GM23338 (cell line): ENCODE measurements around the gene CACNA2D3. TPM values are rescaled to one million over a fixed set of nuclear protein-coding genes. Genes with fewer than 3 reads are reported as not detected.

Experiments used
- ATAC-seq: fragments of 200-7000 bp; cut with Tn5 transposase; 3 replicates; pipeline ENCODE4 v1.9.1; 2020
- DNase-seq: peaks from one replicate; pipeline ENCODE4 v3.0.0-alpha.2; 2015; ENCODE audit warnings: low spot score
- H2AFZ ChIP-seq: fragments of 200-600 bp; sonication (generic); 2 replicates; pipeline ENCODE4 v1.8.0; 2016; ENCODE audit warnings: antibody characterized with exemption, mild to moderate bottlenecking, moderate library complexity
- H3F3A ChIP-seq: fragments of 200-600 bp; sonication (generic); replicated peaks from 2 replicates; pipeline ENCODE4 v1.8.0; 2017; ENCODE audit warnings: antibody characterized with exemption, mixed run types, low read depth
- H3K27ac ChIP-seq: fragments of 200-600 bp; sonication (generic); 2 replicates; pipeline ENCODE4 v1.6.1; 2016; ENCODE audit warnings: low read depth
- H3K27me3 ChIP-seq: fragments of 200-600 bp; sonication (generic); 2 replicates; pipeline ENCODE4 v1.8.0; 2016; ENCODE audit warnings: mild to moderate bottlenecking, mixed run types, moderate library complexity; ENCODE audit not compliant: insufficient read depth
- H3K36me3 ChIP-seq: fragments of 200-600 bp; sonication (generic); 2 replicates; pipeline ENCODE4 v1.8.0; 2016; ENCODE audit warnings: mild to moderate bottlenecking; ENCODE audit not compliant: insufficient read depth
- H3K4me1 ChIP-seq: fragments of 200-600 bp; sonication (generic); 2 replicates; pipeline ENCODE4 v1.8.0; 2016; ENCODE audit warnings: mild to moderate bottlenecking, moderate library complexity; ENCODE audit not compliant: insufficient read depth
- H3K4me2 ChIP-seq: fragments of 200-600 bp; sonication (generic); 2 replicates; pipeline ENCODE4 v1.7.1; 2017; ENCODE audit warnings: mixed run types
- H3K4me3 ChIP-seq: fragments of 200-600 bp; sonication (generic); 2 replicates; pipeline ENCODE4 v1.6.1; 2016; ENCODE audit warnings: mixed run types
- H3K79me2 ChIP-seq: fragments of 200-600 bp; sonication (generic); replicated peaks from 2 replicates; pipeline ENCODE4 v1.8.0; 2017; ENCODE audit warnings: mild to moderate bottlenecking; ENCODE audit not compliant: insufficient read depth
- H3K9me2 ChIP-seq: fragments of 200-600 bp; sonication (generic); 2 replicates; pipeline ENCODE4 v1.8.0; 2017; ENCODE audit not compliant: insufficient read depth
- H4K20me1 ChIP-seq: fragments of 200-600 bp; sonication (generic); replicated peaks from 2 replicates; pipeline ENCODE4 v1.8.0; 2017; ENCODE audit warnings: mild to moderate bottlenecking; ENCODE audit not compliant: insufficient read depth
- H3K27ac Mint-ChIP-seq: 2 replicates; pipeline ENCODE4 v1.8.0; 2020; ENCODE audit warnings: inconsistent platforms, mild to moderate bottlenecking, moderate library complexity, mixed read lengths
- H3K27me3 Mint-ChIP-seq: 3 replicates; pipeline ENCODE4 v1.8.0; 2022; ENCODE audit warnings: low read depth, mild to moderate bottlenecking, moderate library complexity, mixed read lengths, inconsistent platforms; ENCODE audit not compliant: insufficient read depth, poor library complexity
- H3K36me3 Mint-ChIP-seq: 3 replicates; pipeline ENCODE4 v1.8.0; 2021; ENCODE audit warnings: low read depth, mild to moderate bottlenecking, inconsistent platforms, moderate library complexity, mixed read lengths
- H3K4me1 Mint-ChIP-seq: 3 replicates; pipeline ENCODE4 v1.8.0; 2020; ENCODE audit warnings: mild to moderate bottlenecking, inconsistent platforms, mixed read lengths
- H3K4me3 Mint-ChIP-seq: 3 replicates; pipeline ENCODE4 v1.8.0; 2021; ENCODE audit warnings: moderate library complexity, mild to moderate bottlenecking, inconsistent platforms, mixed read lengths
- H3K9me3 Mint-ChIP-seq: 3 replicates; pipeline ENCODE4 v1.8.0; 2020; ENCODE audit warnings: moderate library complexity, mild to moderate bottlenecking, inconsistent platforms, mixed read lengths
- CREB1 ChIP-seq: fragments of 250-450 bp; sonication (Bioruptor Pico); IDR thresholded peaks from 2 replicates; pipeline ENCODE4 v1.5.0; 2020; ENCODE audit warnings: low read depth, mild to moderate bottlenecking, moderate library complexity
- CTCF ChIP-seq, 2 experiments: fragments of 200-600 bp in 1 of 2; sonication (generic) in 1 of 2; conservative IDR thresholded peaks; 2 replicates each; pipeline versions ENCODE4 v1.5.1 to v1.6.1; 2016 to 2017; ENCODE audit warnings: antibody characterized with exemption in 2 of 2, low read depth in 2 of 2, mild to moderate bottlenecking in 2 of 2, moderate library complexity in 1 of 2
- ETS1 ChIP-seq: IDR thresholded peaks from 2 replicates; pipeline ENCODE4 v1.6.1; 2016; ENCODE audit warnings: antibody characterized with exemption
- EZH2 ChIP-seq: fragments of 200-600 bp; sonication (generic); IDR thresholded peaks from one replicate; pipeline ENCODE4 v1.8.0; 2017; ENCODE audit warnings: antibody characterized with exemption, mild to moderate bottlenecking, low read depth; ENCODE audit not compliant: unreplicated experiment
- EZH2phosphoT487 ChIP-seq: fragments of 200-600 bp; sonication (generic); IDR thresholded peaks from one replicate; pipeline ENCODE4 v1.8.1; 2018; ENCODE audit warnings: antibody characterized with exemption; ENCODE audit not compliant: unreplicated experiment
- JUNB ChIP-seq: IDR thresholded peaks from one replicate; pipeline ENCODE4 v1.6.1; 2016; ENCODE audit warnings: antibody characterized with exemption; ENCODE audit not compliant: unreplicated experiment
- NANOG ChIP-seq: IDR thresholded peaks from 2 replicates; pipeline ENCODE4 v1.6.1; 2016; ENCODE audit warnings: antibody characterized with exemption, borderline replicate concordance
- POLR2AphosphoS5 ChIP-seq: IDR thresholded peaks from 2 replicates; pipeline ENCODE4 v1.6.1; 2016; ENCODE audit warnings: antibody characterized with exemption, low read depth
- REST ChIP-seq: IDR thresholded peaks from one replicate; pipeline ENCODE4 v1.6.1; 2018; ENCODE audit warnings: antibody characterized with exemption; ENCODE audit not compliant: unreplicated experiment
- STAT1 ChIP-seq: IDR thresholded peaks from one replicate; pipeline ENCODE4 v1.6.1; 2016; ENCODE audit warnings: antibody characterized with exemption; ENCODE audit not compliant: unreplicated experiment
- ZNF114 ChIP-seq: fragments of 250-450 bp; sonication (Bioruptor Pico); IDR thresholded peaks from 2 replicates; pipeline ENCODE4 v1.5.0; 2020; ENCODE audit warnings: mild to moderate bottlenecking, moderate library complexity
- ZNF331 ChIP-seq: fragments of 250-450 bp; sonication (Bioruptor Pico); IDR thresholded peaks from 2 replicates; pipeline ENCODE4 v1.5.0; 2020; ENCODE audit warnings: low read depth, mild to moderate bottlenecking, moderate library complexity
- ZNF462 ChIP-seq: fragments of 250-450 bp; sonication (Bioruptor Pico); IDR thresholded peaks from 2 replicates; pipeline ENCODE4 v1.5.0; 2020; ENCODE audit warnings: mild to moderate bottlenecking, moderate library complexity
- polyA plus RNA-seq: library from polyadenylated mRNA; unstranded; fragments of >200 nt; fragmentation: Nextera tagmentation; extraction: Ambion mirVana; gene quantifications from 2 replicates; pipeline ENCODE4 v1.2.1, GENCODE V29; 2016
- total RNA-seq: library from RNA; depleted of rRNA; stranded (reverse); fragments of >200 nt; shearing (Covaris generic); gene quantifications from 2 replicates; pipeline ENCODE4 v1.2.3, GENCODE V29; 2014

Gene CACNA2D3
- total and polyA plus RNA-seq, 2 experiments from 2014 or later, result 2.2 to 2.3 TPM

GRCh38 chr3:54322354-54322753 lies 200.0 kb downstream of the CACNA2D3 start:
- no peak overlapping the region for H2AFZ ChIP-seq
- ATAC-seq (no peak), DNase-seq (no peak)
- Mint-ChIP-seq H3K36me3 (no peaks in the 10 kb centered on the region), H3K9me3 (no peaks in the 10 kb centered on the region), H3K27me3 (peaks cover 8% of the 10 kb centered on the region), H3K4me1 (peaks cover 13% of the 10 kb centered on the region; the same call in 2 of the 3 replicates), H3K4me3 (no peak overlapping the region), H3K27ac (no peak overlapping the region)
- H3K4me2 ChIP-seq, result no peak overlapping the region
- TF ChIP-seq ZNF462, result no peak
- TF ChIP-seq ZNF114 (CRISPR knock-in tag), result no peak
- TF ChIP-seq CREB1 (CRISPR knock-in tag), result no peak
- TF ChIP-seq ZNF331 (CRISPR knock-in tag), result no peak
- TF ChIP-seq POLR2AphosphoS5, result no peak
- no peak for TF ChIP-seq EZH2phosphoT487
- no peak for TF ChIP-seq ETS1
- no peak for TF ChIP-seq NANOG
- TF ChIP-seq CTCF (conservative IDR thresholded peaks at IDR 0.05; ENCODE audit: low read depth in 2 of 2), result no peak
- no peak for TF ChIP-seq STAT1
- no peak for TF ChIP-seq EZH2
- TF ChIP-seq JUNB, result no peak
- no peak for TF ChIP-seq REST
- no peak overlapping the region for H3K4me3 ChIP-seq
- no peaks in the 10 kb centered on the region for H3F3A ChIP-seq
- no peaks in the 10 kb centered on the region for H3K79me2 ChIP-seq
- no peaks in the 10 kb centered on the region for H3K36me3 ChIP-seq
- H3K27ac ChIP-seq, result no peak overlapping the region
- no peaks in the 10 kb centered on the region for H4K20me1 ChIP-seq
- H3K27me3 ChIP-seq, result no peaks in the 10 kb centered on the region
- H3K4me1 ChIP-seq, result no peaks in the 10 kb centered on the region
- H3K9me2 ChIP-seq, result no peaks in the 10 kb centered on the region
